CD4-positive, alpha-beta T cell treated with Interferon alpha-2 for 1 hour (primary cell): Measurements from ENCODE around the gene MICALL2.
A peak's percentile ranks its signal among the peaks of the same experiment; 100 is the strongest.

Experiments
- DNase-seq, 2 donors: peaks; one replicate each; pipeline ENCODE4 v3.0.0-alpha.2; 2020 to 2022

The MICALL2 gene

DNA sequence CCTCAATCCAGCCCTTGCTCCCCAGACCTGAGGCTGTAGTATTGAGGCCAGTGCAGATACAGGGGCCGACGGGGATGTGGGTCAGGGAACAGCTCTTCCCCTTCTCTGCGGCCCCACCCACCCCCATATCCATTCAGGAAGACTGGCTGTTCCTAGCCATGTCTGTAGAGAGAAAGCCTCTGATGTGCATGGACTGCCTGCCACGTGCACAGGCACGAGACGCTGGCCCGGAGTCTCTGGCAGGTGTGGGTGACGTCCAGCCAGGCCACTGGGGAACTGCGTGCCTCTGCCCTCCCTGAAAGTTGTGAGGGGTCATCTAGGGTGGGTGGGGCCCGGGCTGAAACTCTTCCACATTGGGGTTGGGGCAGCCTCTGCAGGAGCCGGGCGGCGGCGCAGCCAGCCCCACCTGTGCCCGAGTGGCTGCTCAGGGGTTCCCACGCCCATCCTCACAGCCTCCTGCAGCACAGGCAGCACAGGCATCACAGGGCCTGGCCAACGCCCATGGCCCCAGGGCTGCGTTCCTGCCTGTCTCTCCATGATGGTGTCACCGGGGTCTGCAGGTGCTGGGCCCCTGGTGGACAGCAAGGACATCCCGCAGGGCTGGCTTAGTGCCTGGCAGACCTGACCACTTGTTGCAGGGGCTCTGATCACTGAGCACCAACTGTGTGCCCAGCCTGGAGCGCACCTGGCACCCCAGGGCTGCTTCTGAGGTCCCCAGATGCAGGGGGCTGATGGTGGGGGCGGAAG lies 27.5 kb downstream of the MICALL2 start:
- DNase-seq: no peak

GRCh38 chr7:1431226-1431625 lies 28.0 kb downstream of the MICALL2 start:
- DNase-seq: no peak

GRCh38 chr7:1430056-1430845 lies 29.0 kb downstream of the MICALL2 start:
- DNase-seq: no peak

DNA sequence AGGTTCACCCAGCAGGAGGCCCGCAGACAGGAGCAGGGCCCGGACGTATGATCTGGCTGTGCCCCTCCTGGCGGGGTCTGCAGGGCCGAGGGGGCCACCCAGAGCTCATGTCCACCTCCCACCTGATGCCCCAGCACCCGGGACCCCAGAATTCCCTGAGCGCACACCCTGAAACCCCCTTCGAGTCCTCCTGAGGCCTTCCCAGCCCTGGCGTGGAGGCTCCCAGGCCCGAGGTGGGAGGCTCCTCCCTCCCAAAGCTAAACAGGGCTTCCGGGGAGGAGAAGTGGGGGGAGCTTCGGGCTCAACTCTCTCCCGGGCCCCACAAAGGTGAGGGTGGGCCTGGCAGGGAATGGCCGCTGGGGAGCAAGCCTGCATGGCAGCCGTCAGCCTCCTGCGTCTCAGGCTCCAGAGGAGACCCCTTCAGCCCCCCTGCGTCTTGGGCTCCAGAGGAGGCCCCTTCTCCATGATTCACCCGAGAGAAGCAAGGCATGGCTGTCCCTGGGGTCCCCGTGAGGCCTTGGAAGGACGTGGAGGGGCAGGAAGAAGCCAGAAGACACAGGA lies 30.2 kb downstream of the MICALL2 start:
- no peak for DNase-seq

DNA sequence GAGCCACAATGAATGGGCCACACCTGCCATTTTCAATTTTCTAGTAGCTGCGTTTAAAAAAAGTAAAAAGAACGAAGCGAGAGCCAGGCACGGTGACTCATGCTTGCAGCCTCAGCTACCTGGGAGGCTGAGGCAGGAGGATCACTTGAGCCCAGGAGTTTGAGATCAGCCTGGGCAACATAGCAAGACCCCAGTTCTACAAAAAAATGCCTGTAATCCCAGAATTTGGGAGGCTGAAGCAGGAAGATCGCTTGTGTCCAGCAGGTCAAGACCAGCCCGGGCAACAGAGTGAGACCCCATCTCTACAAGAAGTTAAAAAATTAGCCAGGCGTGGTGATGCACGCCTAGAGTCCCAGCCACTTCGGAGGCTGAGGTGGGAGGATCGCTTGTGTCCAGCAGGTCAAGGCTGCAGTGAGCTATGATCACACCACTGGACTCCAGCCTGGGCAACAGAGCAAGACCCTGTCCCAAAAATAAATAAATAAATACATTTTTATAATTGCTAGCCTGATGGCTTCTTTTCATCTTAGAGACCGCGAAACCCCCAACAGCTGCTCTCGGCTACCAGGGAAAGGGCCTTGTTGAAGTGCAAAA lies 32.1 kb downstream of the MICALL2 start:
- DNase-seq: no peak

DNA sequence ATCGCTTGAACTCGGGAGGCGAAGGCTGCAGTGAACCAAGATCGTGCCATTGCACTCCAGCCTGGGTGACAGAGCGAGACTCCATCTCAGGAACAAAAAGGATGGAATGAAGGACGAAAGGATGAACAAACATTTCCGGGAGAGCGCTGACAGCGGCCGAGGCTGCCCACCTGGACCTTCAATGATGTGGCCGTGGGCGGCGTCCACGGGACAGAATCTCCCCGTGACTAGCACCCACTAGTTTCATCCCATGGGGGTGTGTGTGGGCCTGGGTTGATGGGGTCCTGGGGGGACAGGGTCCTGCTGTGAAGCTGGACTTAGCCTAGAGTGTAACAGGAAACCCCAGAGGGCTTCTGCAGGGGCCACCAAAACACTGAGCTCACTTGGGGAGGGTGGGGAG lies 32.8 kb downstream of the MICALL2 start:
- no peak for DNase-seq

- no peak for DNase-seq
Measured at GRCh38 chr7:1425292-1426136, 33.8 kb downstream of the MICALL2 start.

DNA sequence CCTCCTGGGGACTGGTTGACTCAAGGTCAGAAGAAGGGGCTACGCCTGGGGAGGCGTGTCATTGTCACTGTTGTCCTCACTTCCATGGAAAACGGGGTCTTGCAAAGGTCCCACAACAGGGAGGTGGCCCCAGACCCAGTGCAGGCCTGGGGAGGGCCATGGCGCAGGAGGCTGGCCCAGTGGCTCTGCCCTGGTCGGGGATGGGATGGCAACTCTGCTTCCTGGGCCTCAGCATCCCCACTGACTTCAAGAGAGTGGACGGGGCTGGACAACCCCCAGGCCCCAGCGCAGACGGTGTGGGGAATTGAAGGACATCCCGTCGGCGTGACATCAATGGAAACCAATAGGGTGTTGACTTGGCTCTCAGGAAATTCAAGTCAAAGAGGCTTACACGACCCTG lies 35.2 kb downstream of the MICALL2 start:
- DNase-seq: no peak

GRCh38 chr7:1423264-1423811 lies 35.9 kb downstream of the MICALL2 start:
- DNase-seq: no peak

DNA sequence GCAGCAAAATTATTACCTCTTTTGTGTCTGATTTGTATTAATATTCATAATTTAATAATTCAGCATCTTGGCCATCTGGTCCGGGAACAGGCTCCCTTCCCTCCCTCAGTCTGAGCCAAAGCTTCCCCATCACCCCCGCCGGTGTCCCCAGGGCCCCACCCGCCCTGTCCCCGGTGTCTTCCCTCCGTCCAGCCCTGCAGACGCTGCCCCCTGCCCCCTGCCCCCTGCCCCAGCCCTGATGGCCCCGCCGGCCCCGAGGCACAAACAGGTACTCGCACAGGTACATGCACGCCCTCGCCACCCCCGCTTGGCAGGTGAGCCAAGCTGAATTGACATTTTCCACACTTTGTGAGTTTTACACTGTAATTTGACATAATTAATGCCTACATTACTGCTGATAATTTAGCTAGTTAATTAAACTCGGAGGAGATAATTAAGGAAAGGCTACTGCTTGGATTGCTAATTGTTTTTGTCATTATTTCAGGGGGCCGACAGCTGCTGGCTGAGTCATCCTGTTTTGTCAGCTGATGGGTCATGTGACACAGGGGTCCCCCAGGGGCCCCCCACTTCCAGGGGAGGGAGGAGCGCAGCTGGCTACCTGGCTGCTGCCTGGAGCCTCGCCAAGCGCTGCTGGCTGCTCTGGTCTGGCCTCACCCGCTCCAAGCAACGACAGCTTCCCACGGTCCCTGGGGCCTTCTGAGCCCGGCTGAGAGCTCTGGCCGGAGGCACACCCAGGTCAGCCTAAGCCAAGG lies 36.6 kb downstream of the MICALL2 start:
- no peak for DNase-seq

DNA sequence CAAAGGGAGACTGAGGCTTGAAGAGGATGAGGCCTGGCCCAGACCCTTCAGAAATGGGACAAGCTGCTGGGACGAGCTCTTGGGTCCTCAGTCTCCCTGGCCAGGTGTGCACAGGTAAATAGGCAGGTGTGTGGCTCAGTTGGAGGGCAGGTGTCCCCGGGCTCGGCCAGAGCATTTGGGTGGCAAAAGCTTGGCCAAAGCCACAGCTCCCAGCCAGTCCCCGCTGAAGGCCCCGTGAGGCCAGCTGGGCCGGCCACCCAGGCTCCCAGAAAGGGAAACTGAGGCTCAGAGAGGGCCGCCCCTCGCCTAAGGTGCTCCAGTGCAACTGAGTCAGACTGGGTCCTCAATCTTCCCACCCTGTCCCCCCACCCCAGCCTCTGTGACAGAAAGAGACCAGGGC lies 37.3 kb downstream of the MICALL2 start:
- no peak for DNase-seq

DNA sequence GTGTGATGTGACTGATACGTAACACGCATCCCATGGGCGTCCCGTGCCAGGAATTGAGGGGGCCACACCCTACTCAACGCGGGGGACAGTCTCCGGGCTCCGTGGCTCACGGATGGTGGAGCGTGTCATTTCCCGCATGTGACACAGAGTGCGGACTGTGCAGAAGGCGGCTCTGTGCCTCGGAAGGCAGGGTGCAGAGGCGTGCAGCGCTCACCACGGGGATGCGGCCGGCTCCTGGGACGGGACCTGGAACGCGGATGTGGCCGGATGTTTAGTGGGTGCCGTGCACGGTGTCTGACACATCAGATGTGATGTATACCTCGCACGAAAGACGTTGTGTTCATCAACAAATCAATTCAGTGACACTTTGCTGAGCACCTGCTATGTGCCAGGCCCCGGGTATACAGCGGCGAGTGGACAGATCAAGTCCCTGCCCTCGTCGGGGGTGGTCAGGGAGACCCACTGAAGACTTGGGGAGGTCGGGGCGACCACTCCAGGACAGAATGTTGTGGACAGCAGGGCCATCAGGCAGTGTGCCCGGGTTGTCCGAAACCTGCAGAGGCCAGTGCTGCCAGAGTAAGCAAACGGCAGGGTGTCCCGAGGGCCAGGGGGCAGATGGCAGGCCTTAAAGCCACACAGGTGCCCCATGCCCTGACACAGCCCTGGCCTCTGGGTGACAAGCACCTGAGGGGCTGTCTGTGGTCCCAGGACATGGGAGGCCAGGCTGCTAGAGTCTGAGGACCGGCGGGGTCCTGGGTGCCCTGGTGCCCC lies 38.1 kb downstream of the MICALL2 start:
- no peak for DNase-seq

DNA sequence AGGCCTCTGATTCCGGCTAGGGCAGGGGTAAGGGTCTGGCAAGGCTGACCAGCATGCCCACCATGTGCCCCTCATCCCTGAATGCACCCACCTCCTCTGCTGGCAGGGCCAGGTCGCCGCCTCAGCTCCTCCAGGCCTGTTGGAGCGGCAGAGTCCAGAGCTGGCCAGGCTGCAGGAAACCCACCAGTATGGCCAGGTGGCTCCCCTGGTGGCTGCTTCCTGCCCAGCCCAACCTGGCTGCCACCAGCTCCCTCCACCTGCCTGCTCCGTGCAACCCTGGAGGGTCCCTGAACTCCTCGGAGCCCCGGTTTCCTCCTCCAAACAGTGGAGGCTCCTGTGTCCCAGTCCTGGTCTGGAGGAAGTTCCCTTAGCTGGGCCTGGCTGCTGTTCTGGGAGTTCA lies 39.6 kb downstream of the MICALL2 start:
- no peak for DNase-seq

DNA sequence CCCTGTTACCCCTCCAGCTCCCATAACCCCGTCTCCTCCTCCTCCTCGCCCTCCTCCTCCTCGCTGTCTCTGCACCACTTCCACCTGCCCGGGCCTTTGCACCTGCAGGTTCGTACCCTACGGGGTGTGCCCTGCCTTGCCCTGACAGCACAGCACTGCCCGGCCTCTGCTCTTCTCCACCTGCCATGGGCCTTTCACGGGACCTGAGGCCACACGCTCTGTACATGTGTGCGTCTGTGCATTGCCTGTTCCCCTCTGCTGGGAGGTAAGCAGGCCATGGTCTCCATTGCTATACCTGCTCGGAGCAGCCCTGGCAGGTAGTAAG lies 40.0 kb downstream of the MICALL2 start:
- DNase-seq: no peak

GRCh38 chr7:1418505-1419309 lies 40.6 kb downstream of the MICALL2 start:
- DNase-seq: no peak

DNA sequence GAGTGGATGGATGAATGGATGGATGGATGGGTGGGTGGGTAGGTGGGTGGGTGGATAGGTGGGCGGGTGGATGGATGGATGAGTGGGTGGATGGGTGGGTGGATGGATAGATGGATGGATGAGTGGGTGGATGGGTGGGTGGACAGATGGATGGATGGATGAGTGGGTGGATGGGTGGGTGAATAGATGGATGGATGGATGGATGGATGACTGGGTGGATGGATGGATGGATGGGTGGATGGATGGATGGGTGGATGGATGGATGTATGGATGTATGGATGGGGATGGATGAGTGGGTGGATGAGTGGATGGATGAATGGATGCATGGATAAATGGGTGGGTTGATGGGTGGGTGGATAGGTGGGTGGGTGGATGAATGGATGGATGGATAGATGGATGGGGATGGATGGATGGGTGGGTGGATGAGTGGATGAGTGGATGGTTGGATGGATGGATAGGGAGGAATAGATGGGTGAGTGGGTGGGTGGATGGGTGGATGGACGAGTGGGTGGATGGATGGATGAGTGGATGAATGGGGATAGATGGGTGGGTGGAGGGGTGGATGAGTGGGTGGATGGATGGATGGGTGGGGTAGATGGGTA lies 43.8 kb downstream of the MICALL2 start:
- no peak for DNase-seq

DNA sequence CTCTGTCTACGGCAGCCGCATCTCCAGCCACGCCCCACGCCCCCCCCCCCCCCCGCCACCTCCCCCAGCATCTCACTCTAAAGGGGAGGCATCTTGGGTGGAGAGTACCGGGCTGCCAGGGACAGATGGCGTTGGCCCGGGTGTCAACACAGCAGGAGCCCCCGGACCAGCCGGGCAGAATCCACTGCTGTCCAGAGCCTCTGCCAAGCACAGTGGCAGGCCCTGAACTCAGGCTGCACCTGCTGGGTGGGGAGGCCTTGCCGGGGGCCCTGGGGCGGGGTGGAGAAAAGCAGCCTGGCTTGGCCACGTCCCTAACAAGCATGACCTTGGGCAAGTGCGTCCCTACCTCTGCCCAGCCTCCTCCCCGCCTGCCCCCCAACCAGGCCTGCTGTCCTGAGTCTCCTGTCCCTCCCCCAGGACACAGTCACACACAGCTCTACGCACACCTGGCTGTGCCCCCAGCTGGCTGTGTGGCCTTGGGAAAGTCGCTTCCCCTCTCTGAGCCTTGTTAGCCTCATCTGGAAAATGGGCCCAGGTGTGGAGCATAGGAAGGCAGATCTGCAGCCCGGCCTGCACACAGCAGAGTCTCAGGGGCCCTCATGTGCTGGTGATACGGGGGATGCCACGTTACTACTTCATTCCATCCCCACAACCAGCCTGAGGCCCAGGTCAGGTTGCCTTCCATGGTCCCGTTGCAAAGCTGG lies 45.2 kb downstream of the MICALL2 start:
- no peak for DNase-seq

DNA sequence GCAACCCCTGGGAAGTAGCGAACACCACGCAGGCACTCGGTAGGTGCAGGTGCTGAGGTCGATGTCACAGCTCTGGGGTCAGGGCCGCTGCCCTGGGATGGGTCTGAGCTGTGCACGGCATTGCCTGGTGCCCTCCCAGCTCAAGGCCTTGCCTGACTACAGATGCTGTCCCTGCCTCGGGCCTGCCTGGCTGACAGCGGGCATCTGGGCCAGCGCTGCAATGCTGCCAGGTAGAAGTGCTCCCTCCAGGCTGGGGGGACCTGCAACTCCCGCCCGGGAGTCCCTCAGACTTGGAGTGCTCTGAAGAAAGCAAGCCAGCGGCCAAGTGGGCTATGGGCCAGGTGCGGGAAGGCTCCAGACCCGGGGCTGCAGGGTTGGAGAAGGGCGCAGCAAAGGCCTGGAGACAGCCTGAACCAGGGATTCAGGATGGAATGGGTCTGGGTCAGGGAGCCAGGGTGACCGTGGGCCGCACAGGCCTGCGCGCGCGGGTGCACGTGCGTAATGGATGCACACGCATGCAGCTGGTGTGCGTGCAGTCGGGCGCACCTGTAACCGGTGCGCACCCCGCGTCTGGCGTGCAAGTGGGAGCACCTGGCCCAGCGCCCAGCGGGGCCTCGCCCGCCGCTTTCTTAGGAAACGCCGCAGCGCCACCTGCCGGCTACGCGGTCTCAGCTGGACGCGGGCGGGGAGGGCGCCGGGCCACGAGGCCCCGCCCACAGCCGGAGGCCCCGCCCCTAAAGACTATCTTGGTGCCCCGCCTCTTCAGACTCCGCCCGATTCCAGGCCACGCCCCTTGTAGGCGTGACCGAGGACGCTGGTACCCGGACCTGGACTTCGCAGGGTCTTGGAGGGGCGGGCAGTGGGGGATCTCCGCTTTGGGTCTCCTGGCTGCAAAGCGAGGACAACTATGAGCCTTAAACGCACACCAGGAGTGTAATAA lies 46.7 kb downstream of the MICALL2 start:
- DNase-seq: peak; percentile 84 to 90
